Stimulated activated naive B cell treated with anti-CD40 and anti-IgM and Interleukin-4, amounts not matched to agents 10 μg/mL and 1 μg/mL and 100 μg/mL, for 72 hours (primary cell): ENCODE measurements around the gene OTUD7B.
"Not testable (repeated sequence)": the region's sequence is repeated elsewhere in the genome, so short reads cannot be mapped to it uniquely, and the experiment has no call there.

ENCODE experiments used
- ATAC-seq, 2 donors: fragments of 150-1000 bp; cut with Tn5 transposase; replicated peaks; 2 replicates each; pipeline ENCODE4 v1.10.0; 2021; ENCODE audit warnings: moderate library complexity in 1 of 2
- DNase-seq: peaks from one replicate; pipeline ENCODE4 v3.0.0; 2021
- H3K27ac Mint-ChIP-seq: one replicate; pipeline ENCODE4 v1.8.0; 2022; ENCODE audit warnings: mild to moderate bottlenecking, mixed read lengths
- H3K27me3 Mint-ChIP-seq, 2 donors: one replicate each; pipeline ENCODE4 v1.8.0; 2022; ENCODE audit warnings: mixed read lengths in 2 of 2
- H3K36me3 Mint-ChIP-seq, 2 donors: one replicate each; pipeline ENCODE4 v1.8.0; 2022; ENCODE audit warnings: mixed read lengths in 2 of 2, mild to moderate bottlenecking in 1 of 2
- H3K4me1 Mint-ChIP-seq, 2 donors: one replicate each; pipeline ENCODE4 v1.8.0; 2022; ENCODE audit warnings: mixed read lengths in 2 of 2, mild to moderate bottlenecking in 1 of 2
- H3K4me3 Mint-ChIP-seq, 2 donors: one replicate each; pipeline ENCODE4 v1.8.0; 2022; ENCODE audit warnings: mild to moderate bottlenecking in 2 of 2, mixed read lengths in 2 of 2, moderate library complexity in 1 of 2
- H3K9me3 Mint-ChIP-seq, 2 donors: one replicate each; pipeline ENCODE4 v1.8.0; 2022; ENCODE audit warnings: mixed read lengths in 2 of 2, mild to moderate bottlenecking in 1 of 2

Gene OTUD7B

GRCh38 chr1:150010393-150011115, at the start of gene OTUD7B:
Gene OTUD7B (minus strand): TSS chr1:150010726. CDS start chr1:149977510, 33,216 bp downstream.
- H3K4me3 Mint-ChIP-seq: peak within 1 kb of the TSS; percentile 93 to 98
- peaks cover 10 to 12% of the 10 kb centered on the region in 2 donors for H3K4me1 Mint-ChIP-seq
- DNase-seq (peak; percentile 61), ATAC-seq (peak; percentile 91 to 95)
- peaks cover 29 to 46% of the 10 kb centered on the region in 2 donors for H3K27me3 Mint-ChIP-seq
- peaks cover 7 to 9% of the 10 kb centered on the region in 2 donors for H3K36me3 Mint-ChIP-seq
- no peaks in the 10 kb centered on the region for H3K9me3 Mint-ChIP-seq
- H3K27ac Mint-ChIP-seq: peak within 1 kb of the TSS; percentile 88

- Mint-ChIP-seq H3K36me3 (no peaks in the 10 kb centered on the region), H3K27me3 (no peaks in the 10 kb centered on the region), H3K27ac (no peak overlapping the region), H3K4me3 (no peak overlapping the region), H3K9me3 (no peaks in the 10 kb centered on the region), H3K4me1 (peaks cover 0 to 1% of the 10 kb centered on the region in 2 donors)
- ATAC-seq (no peak), DNase-seq (no peak)
These were observed 49.7 kb upstream of the OTUD7B start for GRCh38 chr1:150060260-150060659.

GRCh38 chr1:150056407-150056806, 45.9 kb upstream of the OTUD7B start:
- Mint-ChIP-seq H3K27ac (no peak overlapping the region), H3K4me1 (peaks cover 6 to 18% of the 10 kb centered on the region in 2 donors), H3K27me3 (no peaks in the 10 kb centered on the region), H3K4me3 (no peak overlapping the region), H3K36me3 (no peaks in the 10 kb centered on the region), H3K9me3 (no peaks in the 10 kb centered on the region)
- ATAC-seq (no peak), DNase-seq (no peak)

GRCh38 chr1:150055507-150055906, 45.0 kb upstream of the OTUD7B start:
- not testable (repeated sequence) for ATAC-seq, H3K9me3 Mint-ChIP-seq, H3K4me3 Mint-ChIP-seq, DNase-seq, H3K36me3 Mint-ChIP-seq, H3K27ac Mint-ChIP-seq, H3K27me3 Mint-ChIP-seq
- peaks cover 6 to 18% of the 10 kb centered on the region in 2 donors for H3K4me1 Mint-ChIP-seq

- Mint-ChIP-seq H3K27ac (no peak overlapping the region), H3K4me3 (no peak overlapping the region), H3K36me3 (no peaks in the 10 kb centered on the region), H3K9me3 (no peaks in the 10 kb centered on the region), H3K4me1 (peaks cover 6 to 18% of the 10 kb centered on the region in 2 donors), H3K27me3 (no peaks in the 10 kb centered on the region)
- DNase-seq: no peak
- ATAC-seq: no peak
These were observed 43.4 kb upstream of the OTUD7B start for GRCh38 chr1:150053926-150054325.

GRCh38 chr1:150051905-150052412, 41.4 kb upstream of the OTUD7B start:
- H3K36me3 Mint-ChIP-seq, H3K9me3 Mint-ChIP-seq, H3K4me3 Mint-ChIP-seq, ATAC-seq, H3K27me3 Mint-ChIP-seq, H3K27ac Mint-ChIP-seq, DNase-seq: not testable (repeated sequence)
- H3K4me1 Mint-ChIP-seq: peaks cover 6 to 18% of the 10 kb centered on the region in 2 donors

GRCh38 chr1:150051089-150051373, 40.5 kb upstream of the OTUD7B start:
- peaks cover 0 to 5% of the 10 kb centered on the region in 2 donors for H3K36me3 Mint-ChIP-seq
- DNase-seq (no peak), ATAC-seq (no peak)
- peaks cover 4 to 5% of the 10 kb centered on the region in 2 donors for H3K27me3 Mint-ChIP-seq
- no peaks in the 10 kb centered on the region for H3K9me3 Mint-ChIP-seq
- peaks cover 6 to 18% of the 10 kb centered on the region in 2 donors for H3K4me1 Mint-ChIP-seq
- no peak overlapping the region for H3K4me3 Mint-ChIP-seq
- H3K27ac Mint-ChIP-seq: no peak overlapping the region

- H3K9me3 Mint-ChIP-seq: no peaks in the 10 kb centered on the region
- peaks cover 4 to 5% of the 10 kb centered on the region in 2 donors for H3K27me3 Mint-ChIP-seq
- H3K4me1 Mint-ChIP-seq: peaks cover 6 to 18% of the 10 kb centered on the region in 2 donors
- no peak overlapping the region for H3K4me3 Mint-ChIP-seq
- H3K36me3 Mint-ChIP-seq: peaks cover 0 to 5% of the 10 kb centered on the region in 2 donors
- DNase-seq (no peak), ATAC-seq (no peak)
- no peak overlapping the region for H3K27ac Mint-ChIP-seq
These were observed 39.4 kb upstream of the OTUD7B start for GRCh38 chr1:150049926-150050325.

GRCh38 chr1:150034336-150034735, 23.8 kb upstream of the OTUD7B start:
- no peaks in the 10 kb centered on the region for H3K9me3 Mint-ChIP-seq
- peaks cover 0 to 1% of the 10 kb centered on the region in 2 donors for H3K36me3 Mint-ChIP-seq
- DNase-seq: no peak
- no peak overlapping the region for H3K27ac Mint-ChIP-seq
- ATAC-seq: no peak
- no peaks in the 10 kb centered on the region for H3K4me1 Mint-ChIP-seq
- peaks cover 0 to 20% of the 10 kb centered on the region in 2 donors for H3K27me3 Mint-ChIP-seq
- H3K4me3 Mint-ChIP-seq: no peak overlapping the region

GRCh38 chr1:150028322-150028721, 17.8 kb upstream of the OTUD7B start:
- no peaks in the 10 kb centered on the region for H3K9me3 Mint-ChIP-seq
- ATAC-seq: no peak
- no peak for DNase-seq
- peaks cover 0 to 1% of the 10 kb centered on the region in 2 donors for H3K36me3 Mint-ChIP-seq
- H3K27ac Mint-ChIP-seq: no peak overlapping the region
- no peak overlapping the region for H3K4me3 Mint-ChIP-seq
- no peaks in the 10 kb centered on the region for H3K4me1 Mint-ChIP-seq
- peaks cover 10 to 30% of the 10 kb centered on the region in 2 donors for H3K27me3 Mint-ChIP-seq

GRCh38 chr1:150024156-150024555, 13.6 kb upstream of the OTUD7B start:
- Mint-ChIP-seq H3K27me3 (peaks cover 25 to 50% of the 10 kb centered on the region in 2 donors), H3K4me1 (peaks cover 0 to under 1% of the 10 kb centered on the region in 2 donors), H3K27ac (no peak overlapping the region), H3K36me3 (no peaks in the 10 kb centered on the region), H3K9me3 (no peaks in the 10 kb centered on the region), H3K4me3 (no peak overlapping the region)
- ATAC-seq (no peak), DNase-seq (no peak)

GRCh38 chr1:150022357-150022756, 11.8 kb upstream of the OTUD7B start:
- ATAC-seq (no peak), DNase-seq (no peak)
- Mint-ChIP-seq H3K36me3 (no peaks in the 10 kb centered on the region), H3K4me3 (no peak overlapping the region), H3K9me3 (no peaks in the 10 kb centered on the region), H3K27ac (no peak overlapping the region), H3K27me3 (peaks cover 35 to 60% of the 10 kb centered on the region in 2 donors), H3K4me1 (peaks cover 14 to 15% of the 10 kb centered on the region in 2 donors)

GRCh38 chr1:150021191-150021694, 10.7 kb upstream of the OTUD7B start:
- H3K4me3 Mint-ChIP-seq: no peak overlapping the region
- ATAC-seq (no peak), DNase-seq (no peak)
- H3K4me1 Mint-ChIP-seq: peaks cover 14 to 15% of the 10 kb centered on the region in 2 donors
- H3K27me3 Mint-ChIP-seq: peaks cover 35 to 66% of the 10 kb centered on the region in 2 donors
- no peak overlapping the region for H3K27ac Mint-ChIP-seq
- H3K36me3 Mint-ChIP-seq: no peaks in the 10 kb centered on the region
- H3K9me3 Mint-ChIP-seq: no peaks in the 10 kb centered on the region

GRCh38 chr1:150020711-150021110, 10.2 kb upstream of the OTUD7B start:
- Mint-ChIP-seq H3K36me3 (no peaks in the 10 kb centered on the region), H3K4me3 (no peak overlapping the region), H3K27ac (no peak overlapping the region), H3K9me3 (no peaks in the 10 kb centered on the region), H3K27me3 (peaks cover 36 to 69% of the 10 kb centered on the region in 2 donors), H3K4me1 (peaks cover 14 to 15% of the 10 kb centered on the region in 2 donors)
- no peak for ATAC-seq
- no peak for DNase-seq

GRCh38 chr1:150018165-150018564, 7.6 kb upstream of the OTUD7B start:
- DNase-seq (no peak), ATAC-seq (peak; percentile 34 to 48)
- Mint-ChIP-seq H3K4me3 (no peak overlapping the region), H3K27ac (no peak overlapping the region), H3K27me3 (peaks cover 35 to 55% of the 10 kb centered on the region in 2 donors), H3K9me3 (no peaks in the 10 kb centered on the region), H3K4me1 (peaks cover 14 to 15% of the 10 kb centered on the region in 2 donors), H3K36me3 (no peaks in the 10 kb centered on the region)
